Activated T-cell treated with anti-CD3 and anti-CD28 coated beads for 24 hours (primary cell): ENCODE results near the gene MED27.
A peak's percentile ranks its signal among the peaks of the same experiment; 100 is the strongest.

Source experiments
- DNase-seq: peaks from one replicate; pipeline ENCODE4 v3.0.0-alpha.2; 2020; ENCODE audit warnings: low read depth

Gene MED27

DNA sequence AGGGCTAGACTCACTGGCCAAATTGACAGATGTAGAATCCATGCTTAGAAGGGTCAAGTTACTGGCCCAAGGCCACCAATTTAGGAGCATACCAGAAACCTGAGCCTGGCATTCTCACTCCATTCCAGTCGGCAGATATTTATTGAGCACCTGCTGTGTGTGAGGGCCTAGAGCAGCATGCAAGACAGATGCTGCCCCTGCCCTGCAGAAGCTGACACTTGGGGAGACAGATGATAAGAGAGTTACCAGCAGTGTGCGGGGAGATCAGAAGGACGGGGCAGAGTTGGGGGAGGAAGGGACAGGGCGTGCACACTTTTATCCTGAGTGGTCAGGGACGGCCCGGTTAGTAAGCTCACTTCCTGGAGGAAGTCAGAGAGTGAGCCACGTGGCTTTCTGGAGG lies 228.3 kb downstream of the MED27 start:
- no peak for DNase-seq

DNA sequence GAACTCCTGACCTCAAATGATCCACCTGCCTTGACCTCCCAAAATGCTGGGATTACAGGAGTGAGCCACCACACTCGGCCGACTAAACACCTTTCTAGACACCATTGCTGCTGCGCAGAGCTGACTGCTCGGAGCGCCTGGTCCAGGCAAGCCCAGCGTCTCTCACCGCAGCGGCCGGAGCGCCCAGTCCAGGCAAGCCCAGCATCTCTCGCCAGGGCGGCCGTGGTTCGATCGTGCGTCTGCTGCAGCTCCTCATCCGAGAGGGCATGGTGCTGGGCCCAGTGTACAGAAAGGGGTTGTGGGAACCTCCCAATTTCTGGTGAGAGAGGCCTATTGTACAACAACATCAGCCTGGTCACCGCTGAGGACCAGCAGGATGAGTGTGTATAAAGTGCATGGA lies 230.3 kb downstream of the MED27 start:
- DNase-seq = no peak

DNA sequence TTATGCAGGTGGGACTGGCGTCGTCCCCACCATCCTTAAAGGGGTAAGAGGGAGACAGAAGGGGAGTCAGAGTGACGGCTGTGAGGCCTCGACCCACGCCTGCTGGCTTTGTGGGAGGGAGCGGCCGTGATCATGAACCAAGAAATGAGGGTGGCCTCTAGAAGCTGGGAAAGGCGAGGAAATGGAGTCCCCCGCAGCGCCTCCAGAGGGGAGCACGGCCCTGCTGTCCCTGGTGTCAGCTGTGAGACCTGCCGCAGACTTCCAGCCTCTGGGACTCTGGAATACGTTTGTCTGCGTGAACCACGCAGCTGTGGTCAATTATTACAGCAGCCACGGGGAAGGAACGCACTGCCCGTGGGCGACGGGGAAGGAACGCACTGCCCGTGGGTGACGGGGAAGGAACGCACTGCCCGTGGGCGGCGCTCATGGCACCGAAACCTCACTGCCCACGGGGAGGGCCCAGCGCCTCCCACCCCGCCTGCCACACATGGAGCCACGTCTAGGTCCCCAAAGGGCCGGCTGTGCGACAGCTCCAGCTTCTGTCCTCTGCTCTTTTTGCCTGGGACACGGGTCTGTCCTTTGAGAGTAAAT lies 231.0 kb downstream of the MED27 start:
- no peak for DNase-seq

DNA sequence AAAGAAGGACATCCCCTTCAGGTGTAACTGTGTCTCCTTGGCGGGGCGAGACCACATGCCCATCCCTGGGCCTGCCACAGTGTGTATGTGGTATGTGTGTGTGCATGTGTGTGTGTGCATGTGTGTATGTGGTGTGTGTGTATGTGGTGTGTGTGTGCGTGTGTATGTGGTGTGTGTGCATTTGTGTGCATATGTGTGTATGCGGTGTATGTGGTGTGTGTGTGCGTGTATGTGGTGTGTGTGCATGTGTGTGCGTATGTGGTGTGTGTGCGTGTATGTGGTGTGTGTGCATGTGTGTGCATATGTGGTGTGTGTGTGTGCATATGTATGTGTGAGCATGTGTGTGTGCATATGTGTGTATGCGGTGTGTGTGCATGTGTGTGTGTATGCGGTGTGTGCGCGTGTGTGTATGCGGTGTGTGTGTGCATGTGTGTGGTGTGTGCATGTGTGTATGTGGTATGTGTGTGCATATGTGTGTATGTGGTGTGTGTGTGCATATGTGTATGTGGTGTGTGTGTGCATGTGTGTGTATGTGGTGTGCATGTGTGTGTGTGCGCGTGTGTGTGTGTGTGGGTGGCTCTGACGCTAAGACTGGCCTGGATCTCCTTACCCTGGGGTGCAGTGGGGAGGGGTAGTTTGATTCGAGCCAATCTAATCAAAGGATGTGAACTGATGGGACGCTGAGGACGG lies 231.9 kb downstream of the MED27 start:
- DNase-seq = no peak

DNA sequence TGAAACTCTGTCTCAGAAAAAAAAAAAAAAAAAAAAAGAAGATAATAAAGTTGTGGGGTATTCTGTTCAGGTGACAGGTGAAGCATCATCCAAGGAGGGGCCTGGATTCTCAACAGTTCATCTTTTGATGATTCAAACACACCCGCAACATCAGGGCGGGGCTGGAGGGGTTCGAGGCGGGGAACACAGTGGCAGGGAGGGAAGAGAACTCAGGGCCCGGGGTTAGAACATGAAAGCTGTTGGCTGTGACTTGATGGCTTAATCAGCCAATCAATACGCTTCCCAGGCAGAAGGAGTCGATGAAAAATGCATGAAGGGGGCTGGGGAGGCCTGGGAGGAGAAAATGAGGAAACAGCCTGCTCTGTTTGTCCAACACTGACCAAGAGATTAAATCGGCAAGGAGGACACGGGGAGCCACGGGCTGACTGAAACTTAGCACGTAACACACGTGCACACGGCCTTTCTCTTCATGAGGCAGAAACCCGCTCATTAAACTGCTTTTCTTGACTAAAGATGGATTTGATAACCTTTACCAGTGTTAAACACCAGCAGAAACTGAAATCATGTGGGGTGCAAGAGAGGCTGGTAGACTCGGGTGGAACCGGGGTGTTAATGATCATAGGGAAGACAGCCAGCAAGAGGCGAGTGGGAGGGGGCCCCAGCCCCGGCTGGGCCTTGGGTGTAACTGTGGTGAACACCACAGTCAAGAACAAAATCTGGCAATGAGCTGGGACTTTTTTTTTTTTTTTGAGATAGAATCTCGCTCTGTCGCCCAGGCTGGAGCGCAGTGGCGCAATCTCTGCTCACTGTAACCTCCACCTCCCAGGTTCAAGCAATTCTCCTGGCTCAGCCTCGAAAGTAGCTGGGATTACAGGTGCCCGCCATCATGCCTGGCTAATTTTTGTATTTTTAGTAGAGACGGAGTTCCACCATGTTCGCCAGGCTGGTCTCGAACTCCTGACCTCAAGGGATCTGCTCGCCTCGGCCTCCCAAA lies 234.1 kb downstream of the MED27 start:
- no peak for DNase-seq

DNA sequence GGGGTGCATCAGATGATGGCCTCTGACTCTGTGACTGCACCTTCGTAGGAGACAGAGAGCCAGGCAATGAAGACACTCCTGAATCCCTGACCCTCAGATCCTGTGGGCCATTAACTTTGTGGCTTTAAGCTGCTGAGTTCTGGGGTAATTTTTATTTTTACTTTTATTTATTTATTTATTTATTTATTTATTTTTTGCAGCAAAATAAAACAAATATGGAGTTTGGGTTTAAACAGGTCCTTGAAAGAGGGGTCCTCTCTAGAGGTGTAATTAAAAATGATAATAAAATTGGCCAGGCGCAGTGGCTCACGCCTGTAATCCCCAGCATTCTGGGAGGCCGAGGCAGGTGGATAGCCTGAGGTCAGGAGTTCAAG lies 234.9 kb downstream of the MED27 start:
- no peak for DNase-seq

DNA sequence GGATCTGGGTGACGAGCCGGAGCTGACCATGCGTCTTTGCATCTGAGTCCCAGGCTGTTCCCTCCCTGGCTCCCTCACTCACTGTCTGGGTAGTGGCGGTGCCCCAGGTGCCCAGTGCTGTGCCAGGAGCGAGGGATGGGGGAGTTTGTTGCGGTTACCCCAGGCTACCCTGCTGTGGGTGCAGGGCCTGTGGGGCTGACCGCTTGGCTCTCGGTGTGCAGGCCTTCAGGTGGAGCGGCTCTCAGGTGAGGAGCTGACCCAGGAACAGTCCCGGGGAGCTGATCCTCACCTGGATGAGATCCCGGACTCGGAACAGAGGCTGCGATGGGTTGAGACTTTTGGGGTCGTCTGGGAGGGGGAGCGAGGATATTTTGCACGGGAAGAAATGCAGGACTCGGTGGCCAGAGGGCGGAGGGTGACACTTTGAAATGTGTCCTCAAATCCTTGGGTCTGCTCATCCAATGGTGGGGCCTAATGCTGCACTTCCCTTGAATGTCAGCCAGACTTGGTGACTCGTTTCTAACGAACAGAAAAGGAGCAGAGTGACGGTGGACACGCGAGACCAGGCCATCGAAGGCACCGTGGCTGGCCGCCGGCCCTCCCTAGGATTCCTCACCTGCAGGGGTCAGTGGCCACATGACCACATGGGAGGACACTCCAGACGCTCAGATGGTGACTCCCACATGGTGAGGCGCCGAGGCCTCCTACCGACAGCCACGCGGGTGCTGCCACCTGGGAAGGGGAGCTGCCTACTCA lies 235.5 kb downstream of the MED27 start:
- DNase-seq = no peak

DNA sequence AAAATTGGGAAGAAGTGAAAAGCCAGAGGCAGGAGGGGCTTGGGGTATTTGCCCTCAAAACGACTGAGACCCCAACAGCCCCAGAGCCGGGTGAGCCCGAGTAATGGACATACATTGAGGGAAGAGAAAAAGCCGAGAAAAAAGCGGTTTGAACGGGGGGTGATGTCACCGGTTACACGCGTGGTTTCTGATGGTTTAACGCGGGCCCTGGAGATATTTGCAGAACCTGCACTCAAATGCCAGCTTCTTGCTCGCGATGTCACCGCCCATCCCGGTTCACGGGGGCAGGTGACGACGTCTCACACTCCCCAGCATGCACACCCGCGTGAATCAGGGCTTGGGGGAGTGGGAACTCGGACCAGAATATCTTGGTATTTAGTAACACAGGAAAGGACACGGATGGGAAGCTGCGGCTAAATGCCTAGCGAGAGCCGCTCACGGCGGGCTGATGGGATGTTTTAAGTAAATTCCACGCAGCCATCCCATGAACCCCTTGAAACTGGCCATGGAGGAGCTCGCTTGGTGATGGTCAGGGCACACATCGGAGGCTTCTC lies 237.8 kb downstream of the MED27 start:
- no peak for DNase-seq

DNA sequence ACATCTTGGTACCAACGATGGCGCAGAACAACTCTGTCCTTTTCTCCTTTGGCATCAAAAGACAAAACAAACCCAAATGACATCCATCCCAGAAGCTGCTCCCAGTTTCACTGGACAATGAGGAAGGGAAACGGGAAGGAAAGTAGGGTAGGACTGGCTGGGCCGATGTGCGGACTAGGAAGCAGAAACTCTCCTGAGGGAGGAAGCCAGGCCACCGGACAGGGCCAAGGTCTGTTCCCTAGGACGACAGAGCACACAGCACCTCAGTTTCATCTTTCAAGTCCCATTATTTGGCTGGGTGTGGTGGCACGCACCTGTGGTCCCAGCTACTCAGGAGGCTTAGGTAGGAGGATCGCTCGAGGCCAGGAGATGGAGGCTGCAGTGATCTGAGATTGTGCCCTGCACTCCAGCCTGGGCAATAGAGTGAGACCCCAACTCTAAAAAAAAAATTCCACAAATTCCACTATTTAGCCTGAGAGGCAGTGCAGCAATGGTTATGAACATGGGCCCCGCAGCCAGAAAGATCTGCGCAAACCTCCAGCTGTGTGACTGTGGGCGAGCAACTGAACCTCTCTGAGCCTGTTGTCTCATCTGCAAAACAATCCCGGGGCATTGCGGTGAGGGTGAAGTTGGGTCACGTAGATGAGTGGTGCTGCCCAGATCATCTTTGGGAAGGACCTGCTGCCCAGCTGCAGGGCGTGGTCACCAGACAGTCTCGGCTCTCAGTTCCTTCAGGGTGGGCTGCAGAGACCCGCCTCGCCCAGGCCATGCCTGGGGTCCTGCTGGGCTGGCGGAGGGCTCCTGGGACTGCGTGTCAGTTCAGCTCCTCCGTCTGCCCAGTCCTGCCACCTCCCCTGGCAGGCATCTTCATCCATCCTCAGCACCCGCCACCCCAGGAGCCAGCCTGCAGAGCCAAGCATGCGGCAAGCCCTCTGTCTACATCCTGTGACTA lies 238.6 kb downstream of the MED27 start:
- DNase-seq = no peak

DNA sequence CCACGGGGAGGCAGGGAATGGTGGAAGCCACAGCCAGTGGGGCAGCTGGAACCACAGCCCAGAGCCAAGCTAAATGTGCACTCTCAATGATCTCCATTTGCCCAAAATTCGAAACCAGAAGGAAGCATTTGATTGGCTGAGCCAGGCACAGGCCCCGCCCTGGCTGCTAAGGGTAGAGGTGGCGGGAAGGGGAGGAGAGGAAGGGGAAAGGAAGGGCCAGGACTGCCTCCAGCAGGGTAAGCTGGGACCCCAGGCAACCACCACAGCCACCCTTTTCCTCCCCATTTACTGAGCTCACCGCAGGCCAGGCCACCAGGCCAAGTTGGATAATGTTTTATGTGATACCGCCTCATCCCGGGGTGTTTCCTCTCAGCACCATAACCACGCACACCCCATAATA lies 239.4 kb downstream of the MED27 start:
- DNase-seq = no peak

DNA sequence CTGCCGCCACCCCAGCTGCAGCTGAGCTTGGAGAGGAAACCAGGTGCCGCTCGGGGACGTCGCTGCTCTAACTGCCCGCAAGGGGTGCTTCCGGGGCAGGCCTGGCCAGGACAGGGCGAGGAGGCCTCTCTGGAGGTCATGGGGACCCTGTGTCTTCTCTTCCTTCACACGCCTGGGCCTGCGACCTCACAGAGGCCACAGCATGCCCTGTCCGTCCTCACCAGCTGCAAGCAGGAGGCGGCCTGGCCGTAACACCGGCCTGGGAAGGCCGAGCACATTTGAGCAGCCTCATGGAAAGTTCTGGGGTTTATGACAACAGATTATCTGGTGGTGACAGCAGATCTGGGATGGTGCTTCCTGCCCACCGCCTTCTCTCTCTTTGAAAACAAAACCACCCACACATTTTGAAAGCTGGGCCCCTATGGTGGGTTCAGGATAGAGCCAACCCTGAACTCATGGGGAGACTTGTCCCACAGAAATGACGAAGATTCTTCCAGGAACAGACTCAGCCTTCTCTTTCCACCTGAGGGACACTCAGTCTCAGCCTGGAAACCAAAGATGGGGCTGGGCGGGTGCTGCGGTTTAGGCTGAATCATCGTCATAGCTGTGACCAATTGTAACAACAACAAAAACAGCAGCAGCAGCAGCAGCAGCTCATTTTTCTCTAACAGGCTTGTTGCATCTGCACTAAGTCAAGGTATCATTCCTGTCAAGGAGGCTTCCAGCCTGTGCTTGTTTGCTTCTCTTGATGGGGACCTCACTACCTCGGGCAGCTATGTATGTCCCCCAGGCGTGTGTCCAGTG lies 240.2 kb downstream of the MED27 start:
- DNase-seq = peak; percentile 16

DNA sequence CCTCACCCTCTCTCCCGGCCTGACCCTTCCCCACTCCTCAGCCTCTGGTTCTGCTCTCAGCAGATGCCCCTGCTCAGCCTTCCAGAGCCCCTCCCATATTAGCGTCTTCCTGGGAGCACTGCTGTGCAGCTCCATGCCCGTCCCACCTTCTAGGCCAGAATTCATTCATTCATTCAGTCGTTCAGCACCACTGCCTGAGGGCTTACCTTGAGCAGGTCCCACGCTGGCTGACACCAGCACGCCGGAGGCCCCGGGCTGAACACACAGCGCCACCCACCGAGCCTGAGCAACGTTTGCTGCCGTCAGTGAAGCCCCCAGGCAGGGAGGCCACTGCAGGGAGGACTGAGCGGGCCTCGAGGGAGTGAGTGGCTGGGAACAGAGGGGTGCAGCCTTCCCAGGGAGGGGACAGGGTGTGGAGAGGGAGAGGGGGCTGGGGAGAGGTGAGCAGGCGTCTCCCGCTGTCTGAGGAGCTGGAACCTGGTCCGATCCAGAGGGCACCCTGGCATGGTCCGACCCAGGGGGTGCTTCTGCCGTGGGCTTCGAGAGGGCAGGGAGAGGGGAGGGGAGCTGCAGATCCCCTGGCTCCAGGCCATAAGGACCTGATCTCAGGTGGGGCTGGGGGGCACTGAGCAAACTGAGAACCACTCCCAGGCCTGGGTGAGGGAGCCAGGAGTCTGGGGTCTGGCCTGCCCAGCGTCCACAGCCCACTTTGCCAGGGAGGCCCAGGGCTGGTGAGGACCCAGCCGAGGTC lies 241.0 kb downstream of the MED27 start:
- DNase-seq = no peak

DNA sequence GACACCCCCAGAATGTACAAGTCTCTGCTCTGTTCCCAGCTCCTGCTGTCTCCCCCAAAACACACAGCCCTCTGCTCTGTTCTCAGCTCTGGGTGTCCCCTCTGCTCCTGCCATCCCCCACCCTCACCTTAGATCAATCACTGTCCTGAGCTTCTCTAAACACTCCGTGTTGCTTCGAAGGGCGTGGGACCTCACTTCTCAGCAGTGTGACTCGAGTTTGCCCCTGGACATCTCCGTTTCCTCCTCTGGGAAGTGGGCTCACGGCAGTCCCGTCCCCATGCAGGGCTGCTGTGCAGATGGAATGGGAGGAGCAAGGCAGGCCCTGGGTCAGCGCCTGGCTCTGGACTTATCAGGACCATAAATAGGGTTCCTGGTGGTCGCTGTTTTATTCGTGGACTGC lies 241.8 kb downstream of the MED27 start:
- DNase-seq = no peak

DNA sequence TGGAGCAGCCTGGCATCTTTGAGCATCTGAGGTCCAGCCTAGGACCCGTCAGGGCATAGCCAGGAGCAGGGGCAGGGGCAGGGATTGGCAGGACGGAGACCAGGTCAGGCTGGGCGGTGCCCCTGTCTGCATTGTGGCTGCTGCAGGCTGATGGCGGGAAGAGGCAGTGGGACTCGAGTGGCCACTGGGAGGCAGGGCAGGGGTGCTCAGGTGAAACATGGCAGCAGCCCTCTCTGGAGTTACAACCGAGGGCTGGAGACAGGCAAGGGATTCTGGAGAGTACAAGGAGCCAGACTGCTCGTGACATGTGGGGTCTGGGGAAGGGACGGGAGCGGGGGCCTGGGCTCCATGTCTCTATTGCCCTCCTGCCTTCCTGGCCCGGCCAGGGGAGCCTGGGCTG lies 242.4 kb downstream of the MED27 start:
- no peak for DNase-seq

DNA sequence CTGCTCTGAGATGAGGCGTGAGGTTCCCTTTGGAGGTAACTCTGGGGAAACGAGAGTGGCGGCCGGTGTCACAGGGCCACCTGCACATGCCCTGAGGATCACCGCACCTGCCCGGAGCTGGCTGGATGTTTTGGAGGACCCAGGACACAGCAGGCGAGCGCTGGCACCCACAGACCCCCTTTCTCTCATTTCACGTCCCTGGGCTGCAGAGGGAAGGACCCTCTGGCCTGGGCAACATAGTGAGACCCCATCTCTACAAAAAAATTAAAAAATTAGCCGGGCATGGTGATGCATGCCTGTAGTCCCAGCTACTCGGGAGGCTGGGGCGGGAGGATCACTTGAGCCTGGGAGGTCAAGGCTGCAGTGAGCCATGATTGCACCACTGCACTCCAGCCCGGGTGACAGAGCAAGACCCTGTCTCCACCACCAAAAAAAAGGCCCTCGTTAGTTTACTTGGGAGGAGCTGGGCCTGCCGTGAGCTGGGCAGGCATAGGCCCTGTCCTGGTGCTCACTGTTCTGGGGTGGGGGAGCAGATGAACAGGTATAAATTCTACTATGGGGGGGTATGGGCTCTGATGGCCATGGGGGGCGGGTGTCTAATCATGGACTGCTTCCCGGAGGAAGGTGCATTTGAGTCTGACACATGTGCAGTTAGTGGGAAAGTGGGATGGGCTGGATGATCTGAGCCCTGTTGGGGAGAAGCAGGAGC lies 242.9 kb downstream of the MED27 start:
- DNase-seq = no peak

DNA sequence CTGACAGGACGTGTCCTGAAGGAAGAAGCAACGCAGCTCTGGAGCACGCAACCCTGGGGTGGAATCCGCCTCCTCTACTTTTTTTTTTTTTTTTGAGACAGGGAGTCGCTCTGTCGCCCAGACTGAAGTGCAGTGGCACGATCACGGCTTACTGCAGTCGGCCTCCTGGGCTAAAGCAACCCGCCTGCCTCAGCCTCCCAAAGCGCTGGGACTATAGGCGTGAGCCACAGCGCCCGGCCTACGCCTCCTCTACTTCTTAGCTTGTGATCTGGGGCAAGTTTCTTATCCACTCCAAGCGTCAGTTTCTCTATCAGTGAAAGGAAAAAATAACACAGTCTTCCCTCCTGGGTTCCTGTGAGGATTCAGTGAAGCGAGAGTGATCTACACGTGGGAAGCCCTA lies 243.6 kb downstream of the MED27 start:
- DNase-seq = no peak

DNA sequence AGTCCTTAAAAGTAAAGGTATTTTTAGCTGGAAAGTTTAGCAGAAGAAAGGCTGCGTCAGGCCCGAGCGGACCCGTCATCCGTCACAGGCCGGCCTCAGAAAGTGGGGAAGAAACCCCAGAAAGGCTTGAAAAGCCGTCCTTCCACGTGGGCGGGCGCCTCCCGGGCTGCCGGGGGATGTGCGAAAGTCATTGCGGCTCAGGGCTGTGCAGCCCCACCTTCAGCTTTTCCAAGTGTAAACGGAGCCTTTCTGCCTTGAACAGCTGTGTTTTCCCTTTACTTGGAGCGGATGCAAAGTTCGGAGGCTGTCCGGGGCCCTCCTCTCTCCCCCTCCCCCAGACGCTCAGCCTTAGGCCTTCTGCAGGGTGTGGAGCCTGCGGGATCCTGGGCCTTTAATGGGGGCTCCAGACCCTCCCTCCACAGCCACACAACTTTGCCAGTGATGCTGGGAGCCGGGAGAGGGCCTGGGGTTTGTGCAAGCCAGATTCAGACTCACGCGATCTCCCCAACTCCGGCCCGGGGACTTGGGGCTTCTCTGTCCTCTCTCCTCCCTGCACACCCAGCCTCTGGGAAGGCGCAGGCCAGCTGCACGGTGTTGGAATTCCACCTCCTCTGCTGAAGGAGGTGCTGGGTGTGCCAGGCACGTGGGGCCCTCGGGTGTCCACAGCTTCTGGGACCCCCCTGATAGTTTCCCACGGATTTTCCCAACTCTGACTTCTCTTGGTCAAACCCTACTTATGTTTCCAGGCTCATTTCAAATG lies 244.3 kb downstream of the MED27 start:
- no peak for DNase-seq

DNA sequence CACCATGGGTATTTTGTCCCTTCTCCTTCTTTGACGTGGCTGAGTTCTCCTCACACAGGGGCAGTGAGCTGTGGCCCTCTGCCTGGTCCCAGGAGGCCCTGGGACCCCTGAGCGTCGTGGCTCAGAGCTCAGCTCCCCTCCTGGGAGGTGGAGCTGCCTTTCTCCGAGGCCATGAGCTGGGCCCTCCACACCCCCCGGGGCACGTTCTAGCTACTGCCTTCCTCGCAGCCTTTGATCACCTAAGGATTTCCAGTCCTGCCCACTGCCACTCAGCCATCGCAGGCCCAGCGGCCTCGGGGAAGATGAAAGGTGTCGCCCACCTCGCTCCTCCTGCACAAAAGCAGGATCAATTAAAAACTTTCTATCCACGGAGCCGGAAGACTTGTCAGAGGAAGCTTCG lies 244.9 kb downstream of the MED27 start:
- no peak for DNase-seq
